Loucy (cell line): ENCODE data around the gene USH1G.

Experiments
- H2AFZ ChIP-seq: fragments of 200-600 bp; sonication (generic); 2 replicates; pipeline ENCODE4 v1.6.0; 2016; ENCODE audit warnings: antibody characterized with exemption, mild to moderate bottlenecking, low read length, moderate library complexity
- H3F3A ChIP-seq: fragments of 200-600 bp; 2 replicates; pipeline ENCODE4 v1.6.0; 2016; ENCODE audit warnings: antibody characterized with exemption, low read depth, mild to moderate bottlenecking
- H3K27me3 ChIP-seq: fragments of 200-600 bp; sonication (generic); 2 replicates; pipeline ENCODE4 v1.6.1; 2014; ENCODE audit warnings: low read length, mild to moderate bottlenecking; ENCODE audit not compliant: insufficient read depth, poor library complexity, severe bottlenecking
- H3K36me3 ChIP-seq: fragments of 200-600 bp; sonication (generic); 2 replicates; pipeline ENCODE4 v1.6.1; 2016; ENCODE audit warnings: low read length; ENCODE audit not compliant: insufficient read depth
- H3K4me1 ChIP-seq: fragments of 200-600 bp; sonication (generic); 2 replicates; pipeline ENCODE4 v1.5.1; 2014; ENCODE audit warnings: low read length, mild to moderate bottlenecking; ENCODE audit not compliant: insufficient read depth, poor library complexity, severe bottlenecking
- H3K4me2 ChIP-seq: fragments of 200-600 bp; sonication (generic); 2 replicates; pipeline ENCODE4 v1.6.0; 2014; ENCODE audit warnings: antibody characterized with exemption, low read length, low read depth, mild to moderate bottlenecking; ENCODE audit not compliant: poor library complexity, severe bottlenecking
- H3K4me3 ChIP-seq: fragments of 200-600 bp; sonication (generic); 2 replicates; pipeline ENCODE4 v1.5.1; 2014; ENCODE audit warnings: low read length, mild to moderate bottlenecking, mixed read lengths; ENCODE audit not compliant: poor library complexity, severe bottlenecking
- H3K79me2 ChIP-seq: fragments of 200-600 bp; sonication (generic); 2 replicates; pipeline ENCODE4 v1.6.1; 2014; ENCODE audit warnings: low read length; ENCODE audit not compliant: insufficient read depth
- H3K9ac ChIP-seq: fragments of 200-600 bp; sonication (generic); 2 replicates; pipeline ENCODE4 v1.6.0; 2014; ENCODE audit warnings: mild to moderate bottlenecking, low read depth, low read length, moderate library complexity; ENCODE audit not compliant: poor library complexity, severe bottlenecking
- H3K9me2 ChIP-seq: fragments of 200-600 bp; sonication (generic); replicated peaks from 2 replicates; pipeline ENCODE4 v1.6.1; 2016; ENCODE audit warnings: low read depth, low read length, mixed read lengths
- H3K9me3 ChIP-seq: fragments of 200-600 bp; sonication (generic); 2 replicates; pipeline ENCODE4 v1.6.1; 2014; ENCODE audit warnings: mild to moderate bottlenecking, antibody characterized with exemption, low read length, low read depth; ENCODE audit not compliant: insufficient read depth
- H4K20me1 ChIP-seq: fragments of 200-600 bp; sonication (generic); 2 replicates; pipeline ENCODE4 v1.6.0; 2014; ENCODE audit warnings: antibody characterized with exemption, low read length, mild to moderate bottlenecking; ENCODE audit not compliant: insufficient read depth, poor library complexity, severe bottlenecking
- CTCF ChIP-seq: fragments of 200-600 bp; sonication (generic); conservative IDR thresholded peaks from 2 replicates; pipeline ENCODE4 v1.5.1; 2014; ENCODE audit warnings: mild to moderate bottlenecking, antibody characterized with exemption, low read length
- EZH2phosphoT487 ChIP-seq: fragments of 200-600 bp; IDR thresholded peaks from 2 replicates; pipeline ENCODE4 v1.6.1; 2018; ENCODE audit warnings: antibody characterized with exemption, mild to moderate bottlenecking, moderate library complexity, borderline replicate concordance

Gene USH1G

DNA sequence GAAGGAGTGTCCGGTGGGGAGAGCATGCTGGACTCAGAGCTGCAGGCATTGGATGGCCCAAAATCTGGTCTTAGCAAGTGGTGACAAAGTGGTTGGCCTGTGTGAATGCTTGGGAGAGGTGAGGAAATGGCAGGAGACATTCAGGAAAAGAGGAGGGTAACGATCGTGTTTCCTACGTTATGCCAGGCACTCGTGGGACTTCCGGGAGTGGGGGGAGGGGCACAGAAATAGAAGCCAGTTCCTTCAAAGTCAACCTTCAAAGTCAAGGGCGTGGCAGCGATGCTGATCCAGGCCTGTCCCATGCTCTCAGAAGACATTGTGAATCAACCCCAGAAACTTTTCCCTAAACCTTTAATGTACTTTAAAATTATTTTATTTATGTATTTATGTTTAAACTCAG is 16.5 kb upstream of the USH1G start:
- Histone ChIP-seq H3K4me1 (no peaks in the 10 kb centered on the region), H3K36me3 (no peaks in the 10 kb centered on the region), H3F3A (no peaks in the 10 kb centered on the region), H3K27me3 (no peaks in the 10 kb centered on the region), H3K4me2 (no peak overlapping the region), H3K79me2 (no peaks in the 10 kb centered on the region), H2AFZ (no peak overlapping the region; the same call in 1 of the 2 replicates), H3K4me3 (no peak overlapping the region), H3K9me3 (no peaks in the 10 kb centered on the region), H4K20me1 (no peaks in the 10 kb centered on the region), H3K9me2 (no peaks in the 10 kb centered on the region), H3K9ac (no peak overlapping the region)
- no peak for TF ChIP-seq CTCF
- no peak for TF ChIP-seq EZH2phosphoT487

DNA sequence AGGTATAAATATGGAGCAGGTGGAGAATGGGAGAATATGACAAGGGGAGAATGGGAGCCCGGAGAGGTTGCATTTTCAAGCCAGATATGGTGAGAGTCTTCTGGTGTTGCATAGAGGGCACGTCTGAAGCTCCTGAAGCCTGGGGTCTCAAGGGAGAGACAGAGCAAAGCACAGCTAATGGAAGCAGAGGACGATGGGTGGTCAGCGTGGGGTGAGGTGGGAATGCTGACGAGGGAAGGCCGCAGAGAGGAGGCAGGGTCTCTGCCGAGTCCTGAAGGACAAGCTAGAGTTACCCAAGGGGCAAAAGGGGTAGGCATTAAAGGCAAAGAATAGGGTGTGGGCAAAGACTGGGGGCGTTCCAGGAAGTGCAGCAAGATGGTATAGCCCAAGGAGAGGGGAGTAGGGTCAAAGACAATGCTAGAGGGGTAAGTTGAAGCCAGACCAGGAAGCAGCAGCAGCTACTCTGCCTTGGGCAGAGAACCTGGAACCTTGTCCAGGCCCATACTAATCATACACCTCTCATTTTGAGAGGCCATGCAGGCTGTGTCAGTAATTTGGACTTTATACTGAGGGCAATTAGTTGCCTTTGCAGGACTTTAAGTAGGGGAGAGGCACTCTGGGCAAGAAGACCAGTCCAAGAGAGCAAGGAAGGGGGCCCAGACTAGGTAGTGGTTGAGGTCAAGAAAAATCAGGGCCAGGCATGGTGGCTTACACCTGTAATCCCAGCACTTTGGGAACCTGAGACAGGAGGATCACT is 15.3 kb upstream of the USH1G start:
- no peaks in the 10 kb centered on the region for H3K36me3 ChIP-seq
- no peaks in the 10 kb centered on the region for H3K27me3 ChIP-seq

GRCh38 chr17:74937064-74938051 is 14.3 kb upstream of the USH1G start:
- H3K36me3 ChIP-seq: no peaks in the 10 kb centered on the region
- no peaks in the 10 kb centered on the region for H3F3A ChIP-seq
- TF ChIP-seq EZH2phosphoT487 (no peak), CTCF (no peak)
- H3K9me3 ChIP-seq: no peaks in the 10 kb centered on the region
- no peaks in the 10 kb centered on the region for H3K27me3 ChIP-seq
- H3K4me3 ChIP-seq: no peak overlapping the region
- H2AFZ ChIP-seq: no peak overlapping the region
- no peaks in the 10 kb centered on the region for H4K20me1 ChIP-seq
- H3K79me2 ChIP-seq: no peaks in the 10 kb centered on the region
- no peaks in the 10 kb centered on the region for H3K9me2 ChIP-seq
- no peak overlapping the region for H3K4me2 ChIP-seq
- H3K9ac ChIP-seq: no peak overlapping the region
- no peaks in the 10 kb centered on the region for H3K4me1 ChIP-seq

More for the DNA sequence above, 15.3 kb upstream of the USH1G start:
- Histone ChIP-seq H4K20me1 (no peaks in the 10 kb centered on the region), H3K4me3 (no peak overlapping the region), H3K9me3 (no peaks in the 10 kb centered on the region), H3K4me1 (no peaks in the 10 kb centered on the region), H3K9ac (no peak overlapping the region), H2AFZ (no peak overlapping the region), H3K79me2 (no peaks in the 10 kb centered on the region), H3K4me2 (no peak overlapping the region), H3F3A (no peaks in the 10 kb centered on the region), H3K9me2 (no peaks in the 10 kb centered on the region)
- TF ChIP-seq CTCF (no peak), EZH2phosphoT487 (no peak)
